Thyroid gland (tissue), 4 donors: ENCODE data around the gene PTPRG. TPM values are rescaled to one million over a fixed set of nuclear protein-coding genes. Genes with fewer than 3 reads are reported as not detected.
"Not testable (repeated sequence)": the region's sequence is repeated elsewhere in the genome, so short reads cannot be mapped to it uniquely, and the experiment has no call there.

Experiments used
- DNase-seq, 2 donors: peaks; one replicate each; pipeline ENCODE4 v3.0.0-alpha.2; 2019
- H3K27ac ChIP-seq, 3 donors: fragments of 200-600 bp; sonication (generic); 1 replicate in 2 of 3; 2 replicates in 1 of 3; pipeline ENCODE4 v1.5.1; 2016 to 2019; ENCODE audit warnings: mild to moderate bottlenecking in 1 of 3, moderate library complexity in 1 of 3
- H3K27me3 ChIP-seq: fragments of 200-600 bp; sonication (generic); one replicate; pipeline ENCODE4 v1.5.1; 2019
- H3K36me3 ChIP-seq, 2 donors: fragments of 200-600 bp; sonication (generic); one replicate each; pipeline ENCODE4 v1.5.1; 2016 to 2019
- H3K4me1 ChIP-seq, 2 donors: fragments of 200-600 bp; sonication (generic); one replicate each; pipeline ENCODE4 v1.5.1; 2017 to 2019
- H3K4me3 ChIP-seq, 3 donors: fragments of 200-600 bp; sonication (generic); replicated peaks in 1 of 3; 1 replicate in 2 of 3; 2 replicates in 1 of 3; pipeline ENCODE4 v1.5.1; 2016; ENCODE audit warnings: mild to moderate bottlenecking in 1 of 3
- H3K9me3 ChIP-seq: fragments of 200-600 bp; sonication (generic); one replicate; pipeline ENCODE4 v1.5.1; 2017
- CTCF ChIP-seq, 6 experiments: fragments of 200-600 bp in 3 of 6; fragments of 450-650 bp in 3 of 6; sonication (generic) in 3 of 6; IDR thresholded peaks; one replicate each; pipeline ENCODE4 v1.5.1; 2016 to 2019; ENCODE audit warnings: antibody characterized with exemption in 6 of 6, mild to moderate bottlenecking in 2 of 6, inconsistent platforms in 1 of 6, moderate library complexity in 1 of 6
- POLR2A ChIP-seq, 2 donors: fragments of 450-650 bp; IDR thresholded peaks; one replicate each; pipeline ENCODE4 v1.6.1; 2017; ENCODE audit warnings: antibody characterized with exemption in 2 of 2, mild to moderate bottlenecking in 2 of 2, moderate library complexity in 1 of 2
- WGBS, 2 donors: methylation state at CpG; one replicate each; pipeline ENCODE4 v1.1.5; 2017; 5-methylcytosine and 5-hydroxymethylcytosine counted together
- intact Hi-C: fragments of 100-400 bp; cut with DNase I; formaldehyde crosslinking; loops from one replicate; pipeline ENCODE4 v1.15.1; 2023
- total RNA-seq, 4 donors: library from RNA; depleted of rRNA; stranded (reverse); fragments of >200 nt; gene quantifications; one replicate each; pipeline ENCODE4 v1.2.3, GENCODE V29; 2016

The PTPRG gene
- total RNA-seq, 4 donors from 2014 or later, result 81.6 to 207 (median 132) TPM

- H3K27ac ChIP-seq, result no peak overlapping the region
- H3K4me3 ChIP-seq, result no peak overlapping the region
- intact Hi-C loops, result no loop called here
- peaks cover 13 to 17% of the 10 kb centered on the region in 2 donors for H3K4me1 ChIP-seq
- DNase-seq, result no peak
- no peaks in the 10 kb centered on the region for H3K9me3 ChIP-seq
- TF ChIP-seq CTCF (IDR thresholded peaks at IDR 0.05) (no peak), POLR2A (IDR thresholded peaks at IDR 0.05) (no peak)
- H3K27me3 ChIP-seq, result no peaks in the 10 kb centered on the region
- no peaks in the 10 kb centered on the region for H3K36me3 ChIP-seq
- WGBS, 2 donors, result 95 to 98% methylated on average over 4 of the region's 4 CpGs
Observed at GRCh38 chr3:61714225-61714624, 152.9 kb downstream of the PTPRG start.

- Histone ChIP-seq H3K27me3 (no peaks in the 10 kb centered on the region), H3K36me3 (no peaks in the 10 kb centered on the region), H3K4me3 (no peak overlapping the region), H3K27ac (no peak overlapping the region), H3K4me1 (peaks cover 7 to 16% of the 10 kb centered on the region in 2 donors), H3K9me3 (no peaks in the 10 kb centered on the region)
- 83 to 86% methylated on average over 4 of the region's 4 CpGs for WGBS, 2 donors
- TF ChIP-seq CTCF (IDR thresholded peaks at IDR 0.05), result no peak
- TF ChIP-seq POLR2A (IDR thresholded peaks at IDR 0.05), result no peak
- intact Hi-C loops, result no loop called here
- no peak for DNase-seq
Observed at GRCh38 chr3:61715886-61716527, 154.6 kb downstream of the PTPRG start.

- peaks cover 7 to 16% of the 10 kb centered on the region in 2 donors for H3K4me1 ChIP-seq
- intact Hi-C loops, H3K27me3 ChIP-seq, H3K27ac ChIP-seq, H3K4me3 ChIP-seq, DNase-seq, H3K36me3 ChIP-seq, H3K9me3 ChIP-seq: not testable (repeated sequence)
- 93% methylated on average over 8 of the region's 8 CpGs for WGBS, 2 donors
Observed at GRCh38 chr3:61716693-61717092, 155.3 kb downstream of the PTPRG start.

GRCh38 chr3:61718565-61718964, 157.2 kb downstream of the PTPRG start:
- no peaks in the 10 kb centered on the region for H3K27me3 ChIP-seq
- peak; percentile 58 to 65 for DNase-seq
- H3K4me1 ChIP-seq, result peaks cover 7 to 16% of the 10 kb centered on the region in 2 donors
- TF ChIP-seq CTCF (IDR thresholded peaks at IDR 0.05) (no peak), POLR2A (IDR thresholded peaks at IDR 0.05) (no peak)
- H3K9me3 ChIP-seq, result no peaks in the 10 kb centered on the region
- intact Hi-C loops, result no loop called here
- H3K36me3 ChIP-seq, result no peaks in the 10 kb centered on the region
- H3K27ac ChIP-seq, result no peak overlapping the region
- 53 to 65% methylated on average over 3 of the region's 3 CpGs for WGBS, 2 donors
- no peak overlapping the region for H3K4me3 ChIP-seq

- Histone ChIP-seq H3K27me3 (no peaks in the 10 kb centered on the region), H3K4me3 (no peak overlapping the region), H3K4me1 (peaks cover 7 to 16% of the 10 kb centered on the region in 2 donors), H3K9me3 (no peaks in the 10 kb centered on the region), H3K27ac (peak overlapping the region in 1 of 3 donors; percentile 6), H3K36me3 (no peaks in the 10 kb centered on the region)
- WGBS, 2 donors, result 69 to 77% methylated on average over 8 of the region's 8 CpGs
- intact Hi-C loops, result no loop called here
- no peak for DNase-seq
- TF ChIP-seq CTCF (IDR thresholded peaks at IDR 0.05), result no peak
- no peak for TF ChIP-seq POLR2A (IDR thresholded peaks at IDR 0.05)
Observed at GRCh38 chr3:61719278-61719977, 158.1 kb downstream of the PTPRG start.
